Measurements from ENCODE around the gene ASF1B. TPM values are rescaled to one million over a fixed set of nuclear protein-coding genes. Genes with fewer than 3 reads are reported as not detected.
A peak's percentile ranks its signal among the peaks of the same experiment; 100 is the strongest.

The ASF1B gene
- total RNA-seq, 3 donors from 2014 or later (not counting 1 experiment from before 2014, with no cell fraction given): 4.5 to 5.5 (median 4.8) TPM

GRCh38 chr19:14113762-14114414 is 22.5 kb downstream of the ASF1B start:
- no peaks in the 10 kb centered on the region for H3K9me3 ChIP-seq (ENCODE audit: control insufficient read depth, insufficient read depth, low read length)
- no peak overlapping the region for H3K27ac ChIP-seq (ENCODE audit: low read length)
- DNase-seq: peak; percentile 33 to 65
- Mint-ChIP-seq H3K27me3 (ENCODE audit: low read depth in 2 of 2) (no peaks in the 10 kb centered on the region), H3K9me3 (no peaks in the 10 kb centered on the region), H3K4me3 (no peak overlapping the region), H3K27ac (no peak overlapping the region), H3K4me1 (peaks cover 24 to 41% of the 10 kb centered on the region in 2 donors), H3K36me3 (no peaks in the 10 kb centered on the region)
- H3K4me3 ChIP-seq (ENCODE audit: low read length): no peak overlapping the region
- WGBS (ENCODE audit: insufficient coverage): 89% methylated on average over 18 of the region's 18 CpGs
- TF ChIP-seq CTCF (IDR thresholded peaks at IDR 0.05): no peak
- peaks cover 50% of the 10 kb centered on the region for H3K4me1 ChIP-seq (ENCODE audit: control insufficient read depth, insufficient read depth, low read length)
- intact Hi-C loops (cut with micrococcal nuclease): no loop called here
- no peaks in the 10 kb centered on the region for H3K27me3 ChIP-seq (ENCODE audit: control insufficient read depth, insufficient read depth, low read length)
- ATAC-seq: no peak
- no peaks in the 10 kb centered on the region for H3K36me3 ChIP-seq (ENCODE audit: control insufficient read depth, insufficient read depth, low read length)

DNA sequence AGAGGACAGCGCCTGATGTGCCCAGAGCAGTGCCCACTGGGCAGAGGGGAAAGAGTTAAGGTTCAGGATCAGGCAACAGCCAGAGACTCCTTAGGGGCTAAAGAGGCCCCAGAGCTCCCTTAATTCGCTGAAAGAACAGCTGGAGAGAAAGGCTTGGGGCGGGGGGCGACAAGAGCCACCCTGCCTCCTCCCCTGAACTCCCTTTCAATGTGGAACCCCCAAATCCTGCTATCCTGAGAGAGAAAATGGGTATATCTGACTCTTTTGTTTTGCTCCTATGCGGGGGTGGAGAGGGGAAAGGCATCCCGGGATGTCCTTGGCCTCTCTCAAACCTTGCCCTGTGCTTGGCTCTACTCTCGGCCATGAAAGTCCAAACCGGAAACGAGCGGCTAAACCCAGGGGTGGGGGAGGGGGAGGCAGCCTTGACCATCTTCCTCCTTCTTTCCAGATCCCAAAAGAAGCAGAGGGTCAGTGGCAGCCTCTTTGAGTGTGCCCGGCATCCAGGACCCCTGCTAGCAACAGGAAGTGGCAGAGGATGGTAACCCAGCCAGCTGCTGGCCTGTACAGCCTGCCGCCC is 23.5 kb downstream of the ASF1B start:
- Mint-ChIP-seq H3K4me1 (peaks cover 18 to 35% of the 10 kb centered on the region in 2 donors), H3K4me3 (no peak overlapping the region), H3K27me3 (ENCODE audit: low read depth in 2 of 2) (no peaks in the 10 kb centered on the region), H3K9me3 (no peaks in the 10 kb centered on the region), H3K27ac (no peak overlapping the region), H3K36me3 (no peaks in the 10 kb centered on the region)
- 83% methylated on average over 9 of the region's 12 CpGs for WGBS (ENCODE audit: insufficient coverage)
- Histone ChIP-seq H3K4me3 (ENCODE audit: low read length) (no peak overlapping the region), H3K27me3 (ENCODE audit: control insufficient read depth, insufficient read depth, low read length) (no peaks in the 10 kb centered on the region), H3K4me1 (ENCODE audit: control insufficient read depth, insufficient read depth, low read length) (peaks cover 43% of the 10 kb centered on the region), H3K36me3 (ENCODE audit: control insufficient read depth, insufficient read depth, low read length) (peaks cover 2% of the 10 kb centered on the region), H3K9me3 (ENCODE audit: control insufficient read depth, insufficient read depth, low read length) (no peaks in the 10 kb centered on the region), H3K27ac (ENCODE audit: low read length) (no peak overlapping the region)
- no peak for TF ChIP-seq CTCF (IDR thresholded peaks at IDR 0.05)
- intact Hi-C loops (cut with micrococcal nuclease): no loop called here
- ATAC-seq (no peak), DNase-seq (no peak)

DNA sequence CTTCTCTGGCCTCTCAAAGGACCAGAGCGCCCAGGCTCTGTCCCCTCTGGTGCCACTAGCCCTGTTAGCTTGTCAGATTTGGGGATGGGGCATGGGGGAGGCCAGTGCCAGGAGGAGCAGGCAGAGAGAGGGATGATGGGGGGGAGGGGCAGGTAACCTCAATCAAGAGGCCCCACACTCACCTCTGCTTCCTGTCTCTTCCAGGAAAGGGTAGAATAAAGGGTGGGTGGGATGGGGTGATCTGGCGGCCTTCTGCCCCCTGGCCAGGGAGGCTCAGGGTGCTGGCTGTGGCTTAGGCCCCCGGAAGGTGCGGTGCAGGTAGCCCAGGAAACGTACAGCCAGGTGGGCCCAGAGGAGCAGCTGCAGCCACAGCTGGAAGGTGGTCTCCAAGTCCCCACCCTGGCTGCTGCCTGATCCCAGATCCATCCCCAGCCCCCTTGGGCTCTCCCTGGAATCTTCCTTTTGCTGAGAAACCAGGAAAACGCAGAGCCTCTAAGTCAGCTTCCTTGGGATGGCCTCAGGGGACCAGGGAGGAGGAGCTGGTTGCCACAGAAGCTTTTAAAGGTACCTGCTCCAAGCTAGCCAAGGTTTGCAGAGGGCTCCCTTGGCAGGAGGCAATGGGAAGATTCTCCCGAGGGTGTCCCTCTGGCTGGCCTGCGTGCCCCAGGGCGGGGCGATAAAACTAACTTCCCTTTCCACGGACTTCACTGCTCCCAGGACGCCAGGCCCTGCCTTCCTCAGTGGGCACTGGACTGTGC is 24.2 kb downstream of the ASF1B start:
- H3K27ac Mint-ChIP-seq: no peak overlapping the region
- no peaks in the 10 kb centered on the region for H3K27me3 ChIP-seq (ENCODE audit: control insufficient read depth, insufficient read depth, low read length)
- no peaks in the 10 kb centered on the region for H3K9me3 Mint-ChIP-seq
- DNase-seq (no peak), ATAC-seq (no peak)
- peaks cover 2% of the 10 kb centered on the region for H3K36me3 ChIP-seq (ENCODE audit: control insufficient read depth, insufficient read depth, low read length)
- H3K27me3 Mint-ChIP-seq (ENCODE audit: low read depth in 2 of 2): no peaks in the 10 kb centered on the region
- no peak overlapping the region for H3K27ac ChIP-seq (ENCODE audit: low read length)
- H3K9me3 ChIP-seq (ENCODE audit: control insufficient read depth, insufficient read depth, low read length): no peaks in the 10 kb centered on the region
- 86% methylated on average over 12 of the region's 12 CpGs for WGBS (ENCODE audit: insufficient coverage)
- intact Hi-C loops (cut with micrococcal nuclease): no loop called here
- no peak overlapping the region for H3K4me3 ChIP-seq (ENCODE audit: low read length)
- peaks cover 42% of the 10 kb centered on the region for H3K4me1 ChIP-seq (ENCODE audit: control insufficient read depth, insufficient read depth, low read length)
- H3K4me1 Mint-ChIP-seq: peaks cover 18 to 35% of the 10 kb centered on the region in 2 donors
- TF ChIP-seq CTCF (IDR thresholded peaks at IDR 0.05): no peak
- no peak overlapping the region for H3K4me3 Mint-ChIP-seq
- no peaks in the 10 kb centered on the region for H3K36me3 Mint-ChIP-seq

Measured in natural killer cell (primary cell).